GM18867 (cell line): Measurements from ENCODE around the gene TMPRSS13.

Source experiments
- ATAC-seq: cut with Tn5 transposase; IDR thresholded peaks from one replicate; pipeline ENCODE4 v1.9.1; 2021; ENCODE audit warnings: mild to moderate bottlenecking, moderate library complexity; ENCODE audit not compliant: unreplicated experiment

The TMPRSS13 gene

DNA sequence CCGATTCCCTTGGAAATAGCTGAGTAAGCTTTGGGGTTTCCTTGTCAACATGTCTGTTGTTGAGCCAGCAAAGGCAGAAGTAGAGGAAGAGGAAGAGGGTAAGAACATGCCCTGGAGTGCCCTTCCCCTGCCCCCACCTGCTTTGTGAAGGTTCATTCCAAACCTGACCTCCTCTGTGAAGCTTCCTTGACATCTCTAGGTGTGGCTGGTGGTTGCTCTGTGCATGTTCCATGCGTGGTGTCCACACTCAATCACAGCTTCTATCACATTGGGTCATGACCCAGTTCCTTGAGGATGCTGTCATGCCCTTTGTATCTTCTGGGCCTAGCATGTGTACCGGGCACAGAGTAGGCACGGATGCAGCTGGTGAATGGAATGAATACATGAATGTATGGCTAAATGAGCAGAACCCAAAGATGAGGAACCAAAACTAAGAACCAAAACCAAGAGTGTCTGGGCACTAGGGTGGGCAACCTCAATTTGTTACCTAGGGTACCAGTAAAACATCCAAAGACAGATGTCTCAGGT lies 29.0 kb downstream of the TMPRSS13 start:
- ATAC-seq = peak; percentile 70

DNA sequence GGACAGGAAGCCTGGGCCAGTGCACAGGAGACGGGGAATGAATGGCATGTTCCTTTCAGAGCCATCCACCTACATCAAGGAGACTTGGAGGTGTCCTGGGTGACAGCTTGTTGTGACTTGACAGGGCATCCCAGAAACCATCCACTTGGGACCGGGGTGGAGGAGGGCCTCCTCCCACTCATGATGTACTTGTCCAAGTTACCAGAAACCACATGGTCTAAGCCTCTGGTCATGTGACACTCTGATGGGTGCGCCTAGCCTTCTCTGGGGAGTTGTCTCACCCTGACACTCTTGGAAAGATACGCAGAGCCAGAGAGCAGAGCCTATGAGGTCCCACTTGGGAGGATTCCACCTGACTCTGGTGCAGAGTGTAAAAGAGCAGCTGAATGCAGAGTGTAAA lies 31.1 kb downstream of the TMPRSS13 start:
- ATAC-seq = no peak

DNA sequence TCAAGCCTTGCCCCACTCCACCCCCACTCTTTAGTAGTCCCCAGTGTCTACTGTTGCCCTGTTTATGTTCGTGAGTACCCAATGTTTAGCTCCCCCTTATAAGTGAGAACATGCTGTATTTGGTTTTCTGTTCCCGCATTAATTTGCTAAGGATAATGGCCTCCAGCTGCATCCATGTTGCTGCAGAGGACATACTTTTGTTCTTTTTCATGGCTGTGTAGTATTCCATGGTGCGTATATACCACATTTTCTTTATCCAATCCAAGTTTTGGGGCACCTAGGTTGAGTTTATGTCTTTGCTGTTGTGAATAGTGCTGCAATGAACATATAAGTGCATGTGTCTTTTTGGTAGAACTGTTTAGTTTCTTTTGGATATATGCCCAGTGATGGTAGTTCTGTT lies 36.6 kb downstream of the TMPRSS13 start:
- ATAC-seq = no peak

DNA sequence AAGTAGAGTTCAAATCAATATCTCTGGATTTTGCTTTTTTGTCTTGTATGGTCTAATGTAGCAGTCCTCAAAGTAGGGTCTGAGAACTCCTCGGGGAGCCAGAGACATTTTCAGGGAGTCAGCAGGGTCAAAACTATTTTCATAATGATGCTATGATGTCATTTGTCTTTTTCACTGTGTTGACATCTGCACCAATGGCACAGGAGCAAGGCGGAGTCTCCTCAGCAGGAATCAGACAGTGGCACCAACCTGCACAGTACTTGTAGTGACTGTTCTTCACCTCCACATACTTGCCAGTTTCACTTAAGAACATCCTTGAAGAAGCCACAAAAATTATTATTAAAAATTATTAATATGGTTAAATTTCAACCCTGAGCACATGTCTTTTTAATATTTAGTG lies 37.8 kb downstream of the TMPRSS13 start:
- no peak for ATAC-seq

- no peak for ATAC-seq
Measured at GRCh38 chr11:117888139-117888566, 41.0 kb downstream of the TMPRSS13 start.

DNA sequence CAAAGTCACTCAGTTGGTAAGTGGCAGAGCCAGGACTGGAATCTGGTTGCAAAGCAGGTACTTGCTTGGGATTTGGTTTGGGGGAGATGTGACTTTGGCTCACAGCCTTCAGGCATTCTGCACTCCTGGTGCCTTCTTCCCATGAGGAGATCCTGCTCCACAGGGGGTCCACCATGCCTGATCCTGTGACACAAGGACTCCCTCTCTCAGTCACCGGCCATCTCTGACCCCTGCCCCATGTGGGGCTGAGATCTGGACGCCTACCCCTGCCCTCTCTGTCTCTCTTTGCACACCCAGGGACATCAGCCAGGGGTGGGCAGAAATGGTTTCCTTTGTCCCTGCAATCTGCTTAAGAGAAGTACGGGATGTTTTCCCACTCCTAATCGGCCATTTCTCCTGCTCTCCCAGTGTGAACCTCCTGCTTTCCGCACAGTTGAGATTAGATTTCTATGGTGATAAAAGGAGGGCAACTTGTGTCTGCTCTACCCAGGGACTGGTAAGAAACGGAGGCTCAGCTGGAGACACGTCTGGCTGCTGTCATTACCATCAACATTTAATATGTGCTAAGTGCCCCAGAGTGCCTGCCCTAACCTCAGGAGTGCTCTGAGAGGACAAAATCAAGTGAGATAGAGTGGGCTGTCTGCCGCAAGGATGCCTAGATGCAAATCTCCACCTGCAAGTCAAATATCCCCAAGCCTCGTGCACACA lies 41.6 kb downstream of the TMPRSS13 start:
- ATAC-seq = no peak

DNA sequence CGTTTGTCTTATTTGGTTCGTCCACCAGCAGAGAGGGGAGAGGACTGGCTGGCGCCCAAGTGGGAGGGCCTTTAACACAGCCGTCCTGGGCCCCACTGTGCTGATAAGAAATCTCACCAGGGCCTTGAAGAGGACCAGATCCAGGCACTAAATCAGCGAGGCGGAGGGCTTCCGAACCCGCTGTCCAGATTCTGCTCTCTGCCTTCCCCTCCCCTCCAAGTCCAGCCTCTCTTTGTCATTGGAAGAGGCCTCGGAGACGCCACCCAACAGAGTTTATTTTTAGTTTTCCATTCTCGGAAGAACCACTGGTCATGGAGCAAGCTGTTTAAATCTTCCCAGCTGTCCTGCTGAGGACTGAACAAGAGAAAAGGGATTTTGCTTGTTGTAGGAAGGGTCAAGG lies 43.4 kb downstream of the TMPRSS13 start:
- ATAC-seq = no peak

DNA sequence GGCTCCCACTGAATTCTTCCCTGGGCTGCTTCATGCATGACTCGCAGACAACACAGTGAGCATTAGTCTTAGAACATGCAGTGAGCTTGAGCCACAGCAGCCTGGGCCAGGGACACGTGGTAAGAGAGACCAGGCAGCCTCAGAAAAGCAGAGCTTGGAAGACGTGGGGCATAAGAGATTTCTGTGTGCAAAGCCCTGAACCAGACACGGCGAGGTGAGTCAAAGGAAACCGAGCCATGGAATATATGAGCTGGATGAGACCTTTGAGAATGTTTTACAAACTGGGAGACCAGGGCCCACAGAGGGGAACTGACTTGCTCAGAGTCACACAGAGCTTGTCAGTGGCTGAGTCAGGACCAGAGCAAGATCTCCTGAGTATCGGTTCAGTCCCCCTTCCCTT lies 44.2 kb downstream of the TMPRSS13 start:
- no peak for ATAC-seq

DNA sequence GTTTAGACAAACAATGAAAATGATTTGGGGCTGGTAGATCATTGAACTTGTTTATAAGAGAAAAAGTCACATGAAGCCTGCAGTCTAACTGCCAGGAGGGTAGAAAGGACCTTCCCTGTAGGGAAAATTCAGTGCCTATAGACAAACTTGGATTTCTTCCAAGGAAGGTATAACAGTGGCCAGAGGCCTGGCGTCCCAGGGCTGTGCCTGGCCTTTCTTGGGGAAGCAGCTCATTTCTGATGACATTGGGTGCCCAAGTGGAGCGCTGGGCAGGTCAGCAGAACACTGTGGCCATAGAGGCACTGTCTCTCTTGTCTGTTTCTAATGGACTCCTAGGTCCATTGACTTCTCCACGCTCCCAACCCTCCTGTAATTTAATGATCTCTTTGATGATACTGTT lies 46.1 kb downstream of the TMPRSS13 start:
- no peak for ATAC-seq

- ATAC-seq = no peak
Measured at GRCh38 chr11:117882311-117882905, 46.8 kb downstream of the TMPRSS13 start.

DNA sequence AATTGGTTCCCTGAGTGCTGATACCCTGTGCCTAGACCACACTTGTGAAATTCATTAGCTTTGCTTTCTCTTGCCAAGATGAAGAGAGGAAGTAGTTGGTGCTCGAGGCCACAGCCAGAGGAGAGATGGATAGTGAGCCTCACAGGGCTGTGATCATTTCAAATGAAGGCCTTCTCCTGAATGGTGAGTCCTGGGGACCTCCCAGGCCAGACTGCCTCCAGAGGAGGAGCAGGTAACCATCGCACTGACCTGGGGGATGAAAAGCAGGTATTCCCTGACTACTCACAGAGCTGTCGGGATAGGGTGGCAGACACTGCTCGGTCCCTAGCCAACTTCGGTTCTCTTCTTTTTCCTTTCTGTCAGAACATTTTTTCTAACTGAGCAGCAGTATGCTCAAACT lies 48.0 kb downstream of the TMPRSS13 start:
- no peak for ATAC-seq

- no peak for ATAC-seq
Measured at GRCh38 chr11:117879516-117880480, 49.4 kb downstream of the TMPRSS13 start.

GRCh38 chr11:117878939-117879475 lies 50.2 kb downstream of the TMPRSS13 start:
- ATAC-seq = no peak

GRCh38 chr11:117878314-117878938 lies 50.8 kb downstream of the TMPRSS13 start:
- ATAC-seq = no peak

- ATAC-seq = no peak
Measured at GRCh38 chr11:117877120-117877784, 52.0 kb downstream of the TMPRSS13 start.

DNA sequence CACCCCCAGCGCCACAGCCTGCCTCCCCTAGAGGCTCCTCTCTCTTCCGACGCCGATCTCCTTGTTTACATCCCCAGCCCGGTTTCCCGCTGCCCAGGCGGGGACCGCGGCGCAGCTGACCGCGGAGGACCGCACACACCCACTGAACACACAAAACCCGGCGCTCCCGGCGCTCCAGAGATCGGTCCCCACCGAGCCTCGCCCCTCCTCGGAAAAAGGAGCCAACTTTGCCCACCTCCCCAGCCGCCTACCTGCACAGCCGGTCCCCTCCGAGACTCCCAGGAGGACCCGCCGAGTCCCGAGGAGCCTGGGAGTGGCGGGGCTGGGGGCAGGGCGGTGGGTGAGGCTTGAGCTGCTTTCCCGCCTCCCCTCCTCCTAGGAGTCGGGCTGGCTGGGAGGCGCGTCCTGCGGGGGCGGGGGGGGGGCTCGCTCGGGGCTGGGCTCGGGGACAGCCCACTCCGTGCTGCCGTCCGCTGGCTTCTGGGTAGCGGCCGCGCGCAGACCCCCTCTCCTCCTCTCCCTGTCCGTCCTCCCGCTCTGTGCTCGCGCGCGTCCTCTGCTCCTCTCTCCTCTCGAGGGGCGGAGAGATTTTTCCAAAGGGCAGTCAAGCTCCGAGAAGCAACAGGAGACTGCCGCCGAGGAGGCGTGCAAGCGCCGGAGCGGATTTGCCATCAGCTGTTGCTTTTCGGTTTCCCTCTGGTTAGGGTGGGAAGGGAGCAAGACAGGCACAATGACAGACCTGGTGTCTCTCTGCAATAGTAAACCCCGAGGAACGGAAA lies 52.7 kb downstream of the TMPRSS13 start, which contains the start of gene FXYD6:
FXYD6 (minus strand) TSS at position 318 of the 779 bp plus-strand sequence. CDS start 33,882 bp downstream, outside the sequence.
- ATAC-seq = no peak

- no peak for ATAC-seq
Measured at GRCh38 chr11:117876059-117876340, 53.2 kb downstream of the TMPRSS13 start.

DNA sequence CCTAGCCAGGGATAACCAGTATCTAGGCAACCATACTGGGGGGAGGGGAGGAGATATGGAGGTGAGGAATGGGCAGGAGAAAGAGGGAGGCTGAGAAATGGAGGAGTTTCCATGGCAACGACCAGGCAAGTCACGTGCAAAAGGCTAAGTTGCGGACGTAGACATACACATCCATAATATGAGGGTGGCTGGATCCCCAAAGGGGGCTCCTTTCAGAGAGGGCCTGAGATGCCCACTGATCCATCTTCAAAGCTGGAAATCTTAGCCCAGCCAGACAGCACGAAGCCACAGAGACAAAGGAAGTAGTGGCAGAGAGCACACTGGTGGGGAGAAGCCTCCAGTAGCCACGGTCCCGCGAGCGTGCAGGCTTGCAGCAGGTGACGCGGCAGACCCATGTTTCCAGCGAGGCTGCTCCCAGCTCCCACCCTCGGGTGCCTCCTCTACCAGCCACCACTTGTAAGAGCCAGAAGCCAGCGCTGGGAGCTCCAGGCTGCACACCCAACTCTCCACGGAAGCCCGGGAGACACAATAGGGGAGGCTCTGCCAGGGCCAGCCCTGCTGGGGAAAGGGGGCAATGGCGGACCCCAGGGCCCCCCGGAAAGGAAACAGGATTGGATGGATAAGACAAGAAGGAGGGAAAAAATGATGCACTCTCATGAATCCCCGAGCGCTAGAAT lies 53.7 kb downstream of the TMPRSS13 start:
- no peak for ATAC-seq

DNA sequence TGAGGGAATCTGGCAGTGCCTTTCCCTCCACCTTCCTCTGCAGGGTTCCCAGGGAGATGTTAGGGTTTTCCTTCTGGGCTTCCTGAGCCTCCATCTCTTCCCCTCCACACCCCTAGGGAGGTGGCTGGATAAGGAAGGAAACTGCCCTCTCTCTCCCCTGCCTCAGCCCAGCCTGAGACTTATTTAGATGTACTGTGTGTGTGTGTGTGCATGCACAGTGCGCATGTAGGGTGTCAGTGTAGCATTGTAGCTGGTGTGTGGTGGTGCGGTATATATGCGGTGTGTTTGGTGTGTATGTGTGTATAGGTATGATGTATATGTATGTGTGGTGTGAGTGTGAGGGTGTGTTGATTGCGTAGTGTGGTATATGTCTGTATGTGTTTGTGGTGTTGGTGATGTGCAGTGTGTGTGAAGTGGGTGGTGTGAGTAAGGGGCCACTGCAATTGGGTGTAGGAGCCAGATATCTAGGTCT lies 54.3 kb downstream of the TMPRSS13 start:
- ATAC-seq = no peak
